Common myeloid progenitor, CD34-positive (primary cell): Measurements from ENCODE around the gene DNAJB13.

ENCODE experiments used
- CTCF ChIA-PET: fragments of 350-600 bp; sonication (Branson Sonifier 250); formaldehyde crosslinking; loops from one replicate; lab custom pipeline; 2021; ENCODE audit warnings: antibody characterized with exemption; lab: Charles Lee
- POLR2A ChIA-PET: fragments of 350-600 bp; sonication (Branson Sonifier 250); formaldehyde crosslinking; loops from one replicate; lab custom pipeline; 2021; ENCODE audit warnings: antibody characterized with exemption; lab: Charles Lee
- DNase-seq, 3 donors: peaks; one replicate each; pipeline versions ENCODE4 v3.0.0 to v3.0.0-alpha.2; 2013
- H3K27ac ChIP-seq, 2 experiments: 1 replicate in 1 of 2; 2 replicates in 1 of 2; pipeline ENCODE4 v1.7.0; 2013; ENCODE audit warnings: inconsistent platforms in 2 of 2, low read length in 2 of 2, mild to moderate bottlenecking in 2 of 2, low read depth in 1 of 2, moderate library complexity in 1 of 2; ENCODE audit not compliant: severe bottlenecking in 2 of 2, insufficient read depth in 1 of 2, poor library complexity in 1 of 2
- H3K27me3 ChIP-seq, 5 experiments: replicated peaks in 2 of 5; 1 replicate in 3 of 5; 2 replicates in 2 of 5; pipeline versions ENCODE4 v1.6.1 to v1.7.0; 2013; ENCODE audit warnings: low read length in 4 of 5, mild to moderate bottlenecking in 2 of 5, moderate library complexity in 2 of 5, inconsistent platforms in 1 of 5; ENCODE audit not compliant: insufficient read depth in 5 of 5, control insufficient read depth in 4 of 5
- H3K36me3 ChIP-seq, 4 experiments: 1 replicate in 2 of 4; 2 replicates in 2 of 4; pipeline versions ENCODE4 v1.6.1 to v1.7.0; 2013; ENCODE audit warnings: low read length in 3 of 4, control low read depth in 1 of 4, mild to moderate bottlenecking in 1 of 4; ENCODE audit not compliant: control insufficient read depth in 4 of 4, insufficient read depth in 4 of 4
- H3K4me1 ChIP-seq, 4 experiments: 1 replicate in 3 of 4; 2 replicates in 1 of 4; pipeline versions ENCODE4 v1.6.1 to v1.7.1; 2013; ENCODE audit warnings: low read length in 3 of 4, mild to moderate bottlenecking in 3 of 4, control low read depth in 1 of 4, inconsistent platforms in 1 of 4, moderate library complexity in 1 of 4; ENCODE audit not compliant: control insufficient read depth in 4 of 4, insufficient read depth in 4 of 4; ENCODE audit errors: control extremely low read depth in 1 of 4
- H3K4me3 ChIP-seq, 7 experiments: 1 replicate in 4 of 7; 2 replicates in 3 of 7; pipeline versions ENCODE4 v1.5.1 to v1.7.0; 2013; ENCODE audit warnings: mild to moderate bottlenecking in 7 of 7, low read length in 6 of 7, moderate library complexity in 6 of 7, inconsistent platforms in 2 of 7, low read depth in 2 of 7, control low read depth in 1 of 7; ENCODE audit not compliant: insufficient read depth in 4 of 7, control insufficient read depth in 1 of 7; ENCODE audit errors: extremely low read depth in 1 of 7
- H3K9me3 ChIP-seq, 5 experiments: 1 replicate in 4 of 5; 2 replicates in 1 of 5; pipeline versions ENCODE4 v1.6.1 to v1.7.1; 2013; ENCODE audit warnings: low read length in 4 of 5, mild to moderate bottlenecking in 2 of 5, inconsistent platforms in 1 of 5, low read depth in 1 of 5, moderate library complexity in 1 of 5; ENCODE audit not compliant: control insufficient read depth in 4 of 5, insufficient read depth in 2 of 5; ENCODE audit errors: control extremely low read depth in 1 of 5
- WGBS: methylation state at CpG from one replicate; pipeline ENCODE4 v1.1.5; 2013; ENCODE audit not compliant: insufficient coverage; 5-methylcytosine and 5-hydroxymethylcytosine counted together

The DNAJB13 gene

GRCh38 chr11:73968356-73968966 lies 17.6 kb downstream of the DNAJB13 start:
- WGBS: 91% methylated on average over 13 of the region's 15 CpGs

DNA sequence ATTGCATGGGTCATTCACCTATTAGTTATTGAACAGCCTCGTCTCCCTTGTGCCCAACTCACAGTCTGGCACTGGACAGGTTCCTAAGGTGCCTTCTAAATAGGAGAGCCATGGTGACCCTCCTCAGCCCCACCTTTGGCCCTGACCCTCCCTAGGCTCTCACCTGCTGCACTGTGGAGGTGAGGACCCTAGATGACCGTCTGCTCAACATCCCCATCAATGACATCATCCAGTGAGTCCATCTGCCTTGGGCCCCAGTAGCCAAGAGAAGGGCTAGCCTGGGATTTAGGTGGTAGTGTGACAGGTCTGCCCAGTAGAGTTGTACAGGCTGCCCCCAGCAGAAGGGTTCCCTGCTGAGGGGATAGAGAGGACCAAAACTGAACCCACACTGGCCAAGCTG lies 18.3 kb downstream of the DNAJB13 start:
- H3K4me3 ChIP-seq: no peak overlapping the region
- H3K27me3 ChIP-seq: peaks cover 0 to 6% (median 0%) of the 10 kb centered on the region in 5 experiments
- POLR2A ChIA-PET: interaction anchor here (3.3 kb wide), 1 partner anchor 13 kb away, joined by 13 read pairs; the partner anchor contains the start of gene UCP2
- H3K4me1 ChIP-seq: peaks cover 0 to 23% (median 7%) of the 10 kb centered on the region in 4 experiments
- 100% methylated on average over 1 of the region's 2 CpGs for WGBS
- H3K36me3 ChIP-seq: peaks cover 0 to 15% (median 4%) of the 10 kb centered on the region in 4 experiments
- CTCF ChIA-PET: interaction anchor here (1.0 to 2.6 kb wide), 2 partner anchors 12 to 602 kb away, joined by 3 to 15 read pairs; partner anchors contain the start of gene UCP2
- no peaks in the 10 kb centered on the region for H3K9me3 ChIP-seq
- DNase-seq: no peak
- no peak overlapping the region for H3K27ac ChIP-seq

More at GRCh38 chr11:73968356-73968966, 17.6 kb downstream of the DNAJB13 start:
- Histone ChIP-seq H3K27me3 (peaks cover 0 to 6% (median 0%) of the 10 kb centered on the region in 5 experiments), H3K9me3 (no peaks in the 10 kb centered on the region), H3K4me3 (no peak overlapping the region), H3K27ac (no peak overlapping the region), H3K36me3 (peaks cover 0 to 12% (median 3%) of the 10 kb centered on the region in 4 experiments), H3K4me1 (peaks cover 0 to 17% (median 4%) of the 10 kb centered on the region in 4 experiments)
- ChIA-PET CTCF (interaction anchor here (1.1 to 1.2 kb wide), 2 partner anchors 22 to 37 kb away, joined by 3 read pairs; no protein-coding TSS in a partner anchor), POLR2A (interaction anchor here (0.7 to 3.3 kb wide), 2 partner anchors 14 to 53 kb away, joined by 3 to 13 read pairs; partner anchors contain the start of gene UCP2)
- DNase-seq: no peak

DNA sequence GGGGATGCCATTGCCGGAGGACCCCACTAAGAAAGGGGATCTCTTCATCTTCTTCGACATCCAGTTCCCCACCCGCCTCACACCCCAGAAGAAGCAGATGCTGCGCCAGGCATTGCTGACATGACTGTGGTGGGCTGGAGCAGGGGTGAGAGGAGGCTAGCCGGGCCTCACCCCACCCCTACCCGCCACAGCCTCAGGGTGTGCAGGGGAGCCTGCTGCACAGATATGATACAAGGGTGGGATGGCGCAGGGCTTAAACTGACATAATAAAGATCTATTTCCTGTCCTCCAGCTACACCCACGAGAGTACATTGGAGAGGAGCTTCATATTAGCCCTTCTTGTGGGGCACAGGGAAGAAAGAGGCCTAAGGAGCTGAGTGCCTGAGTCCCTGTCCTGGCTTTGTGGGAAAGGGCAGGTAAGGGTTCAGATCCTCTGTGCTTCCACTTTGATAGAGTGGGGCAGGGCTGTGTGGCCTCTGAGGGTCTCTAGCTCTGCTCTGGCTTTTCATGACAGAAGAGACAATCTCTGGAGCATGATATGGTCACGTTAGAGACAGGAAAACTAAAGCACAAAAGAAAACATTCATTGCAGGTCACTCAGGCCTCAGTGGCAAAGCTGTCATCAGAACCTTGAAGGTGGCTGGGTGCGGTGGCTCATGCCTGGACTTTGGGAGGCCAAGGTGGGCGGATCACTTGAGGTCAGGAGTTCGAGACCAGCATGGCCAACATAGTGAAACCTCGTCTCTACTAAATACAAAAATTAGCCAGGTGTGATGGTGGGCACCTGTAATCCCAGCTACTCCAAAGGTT lies 19.4 kb downstream of the DNAJB13 start:
- Histone ChIP-seq H3K36me3 (peaks cover 3 to 26% (median 10%) of the 10 kb centered on the region in 4 experiments), H3K27me3 (peaks cover 0 to 6% (median 0%) of the 10 kb centered on the region in 5 experiments), H3K4me1 (peaks cover 0 to 33% (median 13%) of the 10 kb centered on the region in 4 experiments), H3K27ac (no peak overlapping the region), H3K4me3 (no peak overlapping the region), H3K9me3 (no peaks in the 10 kb centered on the region)
- 84% methylated on average over 9 of the region's 13 CpGs for WGBS
- ChIA-PET POLR2A (interaction anchor here (0.7 to 3.3 kb wide), 4 partner anchors 12 to 41 kb away, joined by 3 to 13 read pairs (median 3); partner anchors contain the start of gene UCP2), CTCF (interaction anchor here (0.8 to 2.6 kb wide), 6 partner anchors 9 to 601 kb away, joined by 3 to 15 read pairs (median 4); partner anchors contain the start of gene UCP2)
- peak in 2 of 3 donors; percentile 70 to 84 for DNase-seq

GRCh38 chr11:73971175-73971719 lies 20.4 kb downstream of the DNAJB13 start:
- no peak overlapping the region for H3K27ac ChIP-seq
- 90% methylated on average over 5 of the region's 6 CpGs for WGBS

GRCh38 chr11:73972187-73972586 lies 21.4 kb downstream of the DNAJB13 start:
- H3K4me3 ChIP-seq: no peak overlapping the region
- no peaks in the 10 kb centered on the region for H3K27me3 ChIP-seq
- no peak overlapping the region for H3K27ac ChIP-seq
- peaks cover 0 to 46% (median 14%) of the 10 kb centered on the region in 4 experiments for H3K4me1 ChIP-seq
- no peaks in the 10 kb centered on the region for H3K9me3 ChIP-seq
- DNase-seq: no peak
- H3K36me3 ChIP-seq: peaks cover 17 to 46% (median 25%) of the 10 kb centered on the region in 4 experiments
- CTCF ChIA-PET: interaction anchor here (0.9 to 1.7 kb wide), 4 partner anchors 10 to 61 kb away, joined by 3 to 5 read pairs (median 3); partner anchors contain the start of gene UCP2
- 86% methylated on average over 1 of the region's 1 CpG for WGBS
- POLR2A ChIA-PET: interaction anchor here (1.3 kb wide), 1 partner anchor 39 kb away, joined by 3 read pairs; no protein-coding TSS in a partner anchor

More at GRCh38 chr11:73971175-73971719, 20.4 kb downstream of the DNAJB13 start:
- Histone ChIP-seq H3K36me3 (peaks cover 8 to 36% (median 16%) of the 10 kb centered on the region in 4 experiments), H3K4me1 (peaks cover 0 to 40% (median 14%) of the 10 kb centered on the region in 4 experiments), H3K4me3 (no peak overlapping the region), H3K27me3 (no peaks in the 10 kb centered on the region), H3K9me3 (no peaks in the 10 kb centered on the region)
- ChIA-PET CTCF (interaction anchor here (1.2 to 2.6 kb wide), 4 partner anchors 8 to 62 kb away, joined by 4 to 15 read pairs (median 6); partner anchors contain the start of gene UCP2), POLR2A (interaction anchor here (1.4 to 3.3 kb wide), 2 partner anchors 11 to 26 kb away, joined by 3 to 13 read pairs; partner anchors contain the start of gene UCP2)
- no peak for DNase-seq
